22Rv1 (cell line): ENCODE data around the gene CDCA3.
A peak's percentile ranks its signal among the peaks of the same experiment; 100 is the strongest.

Experiments
- H3K27ac ChIP-seq: fragments of 450-650 bp; 2 replicates; pipeline ENCODE4 v1.5.1; 2017
- ZFX ChIP-seq: fragments of 450-650 bp; IDR thresholded peaks from 2 replicates; pipeline ENCODE4 v1.6.1; 2017; ENCODE audit warnings: antibody characterized with exemption, borderline replicate concordance
- TF ChIP-seq, protein P1 (sequence below): fragments of 450-650 bp; IDR thresholded peaks from 2 replicates; pipeline ENCODE4 v1.5.1; 2017; ENCODE audit warnings: mild to moderate bottlenecking

Gene CDCA3

DNA sequence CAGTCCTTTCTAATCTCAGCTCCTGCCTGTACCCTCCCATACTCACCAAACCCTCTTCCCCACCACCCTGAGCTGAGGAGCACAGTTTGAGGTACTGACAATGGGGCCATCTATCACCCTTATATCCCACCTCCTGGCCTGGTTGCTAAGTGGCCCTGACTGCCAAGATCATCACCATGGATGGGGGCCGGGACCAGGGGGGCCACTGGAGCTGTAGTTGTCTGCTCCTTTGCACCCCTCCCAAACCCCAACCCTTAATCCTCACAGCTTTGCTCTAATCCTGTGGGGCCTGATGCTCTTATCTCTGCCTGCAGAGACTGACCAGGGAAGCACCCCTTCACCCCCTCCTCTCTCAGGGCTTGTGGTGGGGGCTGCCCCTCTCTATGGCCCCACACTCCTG is 10.8 kb downstream of the CDCA3 start:
- no peak for TF ChIP-seq ZFX
- TF ChIP-seq, protein P1, sequence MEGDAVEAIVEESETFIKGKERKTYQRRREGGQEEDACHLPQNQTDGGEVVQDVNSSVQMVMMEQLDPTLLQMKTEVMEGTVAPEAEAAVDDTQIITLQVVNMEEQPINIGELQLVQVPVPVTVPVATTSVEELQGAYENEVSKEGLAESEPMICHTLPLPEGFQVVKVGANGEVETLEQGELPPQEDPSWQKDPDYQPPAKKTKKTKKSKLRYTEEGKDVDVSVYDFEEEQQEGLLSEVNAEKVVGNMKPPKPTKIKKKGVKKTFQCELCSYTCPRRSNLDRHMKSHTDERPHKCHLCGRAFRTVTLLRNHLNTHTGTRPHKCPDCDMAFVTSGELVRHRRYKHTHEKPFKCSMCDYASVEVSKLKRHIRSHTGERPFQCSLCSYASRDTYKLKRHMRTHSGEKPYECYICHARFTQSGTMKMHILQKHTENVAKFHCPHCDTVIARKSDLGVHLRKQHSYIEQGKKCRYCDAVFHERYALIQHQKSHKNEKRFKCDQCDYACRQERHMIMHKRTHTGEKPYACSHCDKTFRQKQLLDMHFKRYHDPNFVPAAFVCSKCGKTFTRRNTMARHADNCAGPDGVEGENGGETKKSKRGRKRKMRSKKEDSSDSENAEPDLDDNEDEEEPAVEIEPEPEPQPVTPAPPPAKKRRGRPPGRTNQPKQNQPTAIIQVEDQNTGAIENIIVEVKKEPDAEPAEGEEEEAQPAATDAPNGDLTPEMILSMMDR = no peak
- no peak overlapping the region for H3K27ac ChIP-seq

GRCh38 chr12:6839482-6840201 is 11.4 kb downstream of the CDCA3 start:
- no peak overlapping the region for H3K27ac ChIP-seq
- TF ChIP-seq, protein P1 = no peak
- TF ChIP-seq ZFX = no peak

GRCh38 chr12:6838854-6839253 is 12.2 kb downstream of the CDCA3 start:
- TF ChIP-seq, protein P1 = no peak
- no peak for TF ChIP-seq ZFX
- H3K27ac ChIP-seq = no peak overlapping the region

- no peak for TF ChIP-seq ZFX
- TF ChIP-seq, protein P1 = no peak
- no peak overlapping the region for H3K27ac ChIP-seq
Observed at GRCh38 chr12:6837370-6838060, 13.6 kb downstream of the CDCA3 start.

DNA sequence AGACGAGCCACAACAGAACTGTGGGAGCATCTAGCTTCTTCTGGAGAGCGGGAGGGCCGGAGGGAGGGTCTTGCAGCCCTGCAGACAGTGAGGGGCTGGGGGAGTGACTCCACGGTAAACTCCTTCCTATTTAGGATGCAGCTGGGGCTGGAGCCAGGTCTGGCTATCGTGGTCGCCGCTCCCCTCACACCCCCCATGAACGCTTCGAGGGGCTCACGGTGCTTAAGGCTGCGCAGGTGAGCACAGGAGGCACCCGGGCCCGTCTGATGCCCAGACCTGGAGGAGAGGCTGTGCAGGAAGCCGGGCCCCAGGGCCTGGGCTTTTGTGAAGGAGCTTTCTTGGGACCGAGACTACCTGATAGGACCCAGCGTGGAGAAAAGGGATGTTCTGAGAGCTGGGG is 14.2 kb downstream of the CDCA3 start:
- TF ChIP-seq, protein P1 = no peak
- TF ChIP-seq ZFX = no peak

GRCh38 chr12:6834873-6835272 is 16.2 kb downstream of the CDCA3 start:
- peak overlapping the region; percentile 25 for H3K27ac ChIP-seq
- TF ChIP-seq ZFX = no peak
- TF ChIP-seq, protein P1 = no peak

More for the DNA sequence above, 14.2 kb downstream of the CDCA3 start:
- H3K27ac ChIP-seq = peak overlapping the region; percentile 25; the same call in 1 of the 2 replicates

DNA sequence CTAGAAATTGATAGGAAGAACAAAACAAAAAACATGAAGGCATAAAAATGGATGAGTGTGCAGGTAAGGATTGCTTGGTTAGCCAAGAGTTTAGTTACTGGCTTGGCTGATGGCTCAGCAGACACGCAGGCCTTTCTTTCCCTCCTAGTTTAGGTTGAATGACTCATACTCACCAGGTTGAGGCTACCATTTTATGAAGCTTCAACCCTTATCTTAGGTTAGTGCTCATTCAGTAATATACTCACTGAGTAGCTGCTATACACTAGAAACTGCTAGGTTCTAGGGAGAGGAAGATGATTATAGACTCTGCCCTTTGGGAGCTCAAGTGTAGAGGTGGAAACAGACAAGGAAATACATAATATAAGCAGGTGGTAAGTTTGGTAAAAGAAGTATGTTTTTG is 16.8 kb downstream of the CDCA3 start:
- H3K27ac ChIP-seq = peak overlapping the region; percentile 25
- TF ChIP-seq, protein P1 = no peak
- TF ChIP-seq ZFX = no peak
